GM19455 (cell line): ENCODE results near the gene PRKCA.
A peak's percentile ranks its signal among the peaks of the same experiment; 100 is the strongest.
"Not testable (repeated sequence)": the region's sequence is repeated elsewhere in the genome, so short reads cannot be mapped to it uniquely, and the experiment has no call there.

ENCODE experiments used
- ATAC-seq: cut with Tn5 transposase; IDR thresholded peaks from one replicate; pipeline ENCODE4 v1.9.1; 2021; ENCODE audit not compliant: unreplicated experiment

Gene PRKCA

DNA sequence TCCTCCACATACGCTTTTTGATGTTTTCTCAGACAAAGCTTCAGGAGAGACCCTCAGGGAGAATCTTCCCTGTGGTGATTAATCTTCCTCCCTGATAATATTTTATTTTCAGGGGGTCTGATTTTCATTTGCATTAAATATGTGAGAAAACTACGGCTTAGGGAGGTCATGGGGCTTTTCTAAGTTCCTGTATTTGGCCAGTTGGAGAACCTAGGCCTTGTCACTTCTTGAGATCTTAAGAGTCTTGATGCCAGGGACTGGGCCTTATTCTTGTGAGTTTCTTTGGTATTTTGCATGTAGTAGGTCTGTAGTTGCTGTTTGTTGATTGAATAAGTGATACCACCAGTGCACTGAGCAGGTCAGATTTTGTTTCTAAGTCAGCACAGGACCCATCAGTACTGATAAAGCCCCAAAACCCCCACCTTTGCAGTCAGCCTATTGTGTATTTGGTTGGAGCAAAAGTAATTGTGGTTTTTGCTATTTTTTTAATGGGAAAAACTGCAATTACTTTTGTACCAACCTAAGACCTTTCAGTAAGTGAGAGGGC lies 130.1 kb downstream of the PRKCA start:
- ATAC-seq, result no peak

DNA sequence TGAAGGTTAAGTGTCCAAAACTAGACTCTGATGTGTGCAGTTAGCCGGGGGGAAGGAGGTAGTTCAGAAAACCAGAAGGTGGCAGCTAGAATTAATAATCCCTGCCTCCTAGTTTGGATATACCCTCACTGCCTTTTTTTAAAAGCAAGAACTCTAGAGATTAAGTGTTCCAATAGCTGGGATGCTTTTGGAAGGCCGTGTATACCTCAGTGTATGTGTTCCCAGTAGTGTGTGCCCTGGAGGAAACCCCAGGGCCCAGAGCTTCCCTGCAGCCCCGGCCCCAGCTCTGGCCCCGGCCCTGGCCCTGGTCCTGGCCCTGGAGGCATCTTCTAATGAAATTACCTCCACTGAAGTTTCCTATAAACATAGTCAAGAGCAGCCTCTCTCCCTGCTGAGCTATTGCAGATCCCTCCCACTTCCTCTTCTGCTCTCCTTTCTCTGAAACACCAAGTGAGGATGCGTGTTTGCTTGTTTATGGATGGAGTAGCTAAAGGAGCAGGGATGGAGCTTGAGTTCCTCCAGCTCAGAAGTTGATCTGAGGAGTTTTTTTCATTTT lies 130.7 kb downstream of the PRKCA start:
- ATAC-seq, result no peak

GRCh38 chr17:66435182-66435581 lies 132.8 kb downstream of the PRKCA start:
- ATAC-seq, result no peak

GRCh38 chr17:66436631-66437030 lies 134.2 kb downstream of the PRKCA start:
- no peak for ATAC-seq

GRCh38 chr17:66437476-66438026 lies 135.1 kb downstream of the PRKCA start:
- ATAC-seq, result no peak

GRCh38 chr17:66438101-66438500 lies 135.7 kb downstream of the PRKCA start:
- no peak for ATAC-seq

DNA sequence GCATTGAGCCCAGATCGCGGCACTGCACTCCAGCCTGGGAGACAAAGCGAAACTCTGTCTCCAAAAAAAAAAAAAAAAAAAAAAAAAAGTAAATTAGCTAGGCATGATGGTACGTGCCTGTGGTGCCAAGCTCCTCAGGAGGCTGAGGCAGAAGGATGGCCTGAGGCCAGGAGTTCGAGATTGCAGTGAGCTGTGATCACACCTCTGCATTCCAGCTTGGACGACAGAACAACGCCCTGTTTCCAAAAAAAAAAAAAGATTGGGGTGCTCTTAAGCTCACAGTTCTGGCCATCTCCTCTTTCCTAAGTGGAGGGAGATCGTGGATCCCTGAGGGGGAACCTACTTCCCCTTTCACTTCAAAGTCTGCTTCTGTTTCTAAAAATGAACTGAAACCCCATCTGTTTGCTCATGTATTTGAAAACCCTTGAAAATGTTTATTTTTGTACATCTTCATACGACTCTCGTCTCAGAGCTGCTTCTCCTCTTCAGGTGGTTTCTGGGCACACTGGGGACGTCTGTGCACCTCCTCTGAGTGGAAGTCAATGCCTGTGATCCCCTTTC lies 138.8 kb downstream of the PRKCA start:
- peak; percentile 83 for ATAC-seq

DNA sequence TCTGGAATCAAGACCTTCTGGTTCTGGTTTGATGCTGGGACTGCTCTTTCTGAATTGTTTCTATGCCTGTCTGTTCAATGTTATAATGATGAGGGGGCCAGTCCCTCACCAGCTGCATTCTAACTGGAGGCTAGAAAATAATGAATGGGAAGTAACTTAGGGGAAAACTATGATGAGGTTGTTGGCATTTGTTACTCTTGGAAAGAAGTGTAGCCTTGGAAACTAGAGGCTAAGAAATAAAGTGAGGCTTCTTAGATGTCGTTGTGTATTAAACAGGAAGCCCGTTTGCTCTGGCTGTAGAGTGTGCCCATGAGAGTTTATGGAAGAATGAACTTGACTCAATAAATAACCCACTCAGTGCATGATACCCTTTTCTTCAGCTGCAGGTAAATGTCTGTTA lies 140.8 kb downstream of the PRKCA start:
- ATAC-seq, result no peak

GRCh38 chr17:66443606-66444005 lies 141.2 kb downstream of the PRKCA start:
- no peak for ATAC-seq

DNA sequence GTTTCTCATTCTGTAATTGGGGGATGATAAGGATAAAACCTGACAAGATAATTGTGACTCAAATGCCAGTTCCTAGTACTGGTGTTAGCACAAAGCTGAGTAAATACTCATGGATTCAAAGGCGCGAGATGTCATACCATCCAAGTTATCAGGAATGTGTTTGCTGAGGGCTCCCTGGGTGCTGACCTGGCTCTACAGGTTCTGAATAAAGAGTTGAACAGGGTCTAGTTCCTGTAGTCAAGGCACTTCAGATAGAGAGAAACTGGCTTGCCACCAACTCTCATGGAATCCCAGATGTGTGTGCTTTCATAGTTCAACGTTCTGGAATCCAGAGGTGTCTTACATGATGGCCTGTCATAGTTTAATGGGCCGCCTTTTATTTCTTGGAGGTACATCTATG lies 141.6 kb downstream of the PRKCA start:
- no peak for ATAC-seq

GRCh38 chr17:66445229-66445628 lies 142.8 kb downstream of the PRKCA start:
- ATAC-seq, result no peak

- ATAC-seq, result no peak
Observed at GRCh38 chr17:66446419-66446818, 144.0 kb downstream of the PRKCA start.

DNA sequence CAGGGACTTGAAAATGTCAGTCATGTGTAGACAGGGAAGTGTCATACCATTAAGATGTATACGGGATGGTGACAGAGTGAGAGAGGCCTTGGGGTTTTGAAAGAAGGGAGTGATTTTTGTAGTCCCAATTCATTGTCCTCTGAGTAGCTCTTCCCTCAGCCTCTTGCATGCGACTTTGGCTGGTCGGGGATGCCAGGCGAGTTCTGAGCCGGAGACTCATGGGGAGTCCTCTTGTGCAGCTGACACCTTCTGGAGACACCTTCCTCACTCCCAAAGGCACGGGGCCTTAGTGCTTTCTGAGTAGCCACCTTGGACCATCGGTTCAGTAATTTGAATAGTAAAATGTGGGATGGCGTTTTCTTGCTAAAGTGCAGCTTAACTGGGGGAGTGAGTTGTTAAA lies 144.7 kb downstream of the PRKCA start:
- ATAC-seq, result no peak

- ATAC-seq, result no peak
Observed at GRCh38 chr17:66448026-66448639, 145.7 kb downstream of the PRKCA start.

DNA sequence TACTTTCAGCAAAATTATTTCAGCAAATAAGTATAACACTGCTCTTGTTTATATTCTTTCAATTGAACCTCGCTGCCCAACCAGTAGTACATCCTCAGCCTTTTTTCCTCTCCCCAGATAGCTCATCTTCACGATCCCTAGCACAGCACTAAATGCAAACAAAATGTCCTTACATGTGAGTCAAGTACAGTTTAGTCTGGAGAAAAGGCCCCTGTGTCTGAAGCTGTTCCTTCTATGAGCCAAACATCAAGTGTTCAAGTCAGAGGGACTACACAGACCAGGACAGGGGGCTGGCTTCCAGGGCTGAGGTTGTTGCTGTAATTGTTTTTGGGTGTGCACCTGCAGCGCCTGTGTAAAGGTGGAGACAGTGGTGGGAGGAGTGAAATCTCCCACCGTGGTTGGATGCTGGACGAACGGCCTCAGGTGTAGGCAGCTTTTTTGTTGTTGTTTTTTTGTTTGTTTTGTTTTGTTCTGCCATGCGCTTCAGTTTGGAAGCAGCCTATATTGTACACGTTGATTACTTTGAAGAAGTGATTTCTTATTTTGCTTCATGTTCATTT lies 147.1 kb downstream of the PRKCA start:
- no peak for ATAC-seq

- no peak for ATAC-seq
Observed at GRCh38 chr17:66450008-66450851, 147.8 kb downstream of the PRKCA start.

DNA sequence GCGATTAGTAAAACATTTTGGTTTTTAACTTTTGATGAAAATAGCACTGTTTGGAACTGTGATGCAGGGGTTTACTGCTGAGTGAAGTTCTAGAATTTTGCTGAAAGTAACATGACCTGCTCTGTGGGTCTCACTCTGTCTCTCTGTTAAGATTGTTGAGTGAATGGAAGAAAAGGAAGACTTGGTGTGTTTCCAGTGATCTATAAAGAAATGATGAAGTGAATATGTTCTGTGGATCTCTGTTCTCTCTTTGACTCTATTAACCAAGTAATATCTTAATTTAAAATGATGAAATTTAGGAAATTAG lies 148.4 kb downstream of the PRKCA start:
- ATAC-seq, result no peak

- ATAC-seq, result no peak
Observed at GRCh38 chr17:66451188-66452149, 149.1 kb downstream of the PRKCA start.

GRCh38 chr17:66455060-66455459 lies 152.6 kb downstream of the PRKCA start:
- ATAC-seq, result no peak

DNA sequence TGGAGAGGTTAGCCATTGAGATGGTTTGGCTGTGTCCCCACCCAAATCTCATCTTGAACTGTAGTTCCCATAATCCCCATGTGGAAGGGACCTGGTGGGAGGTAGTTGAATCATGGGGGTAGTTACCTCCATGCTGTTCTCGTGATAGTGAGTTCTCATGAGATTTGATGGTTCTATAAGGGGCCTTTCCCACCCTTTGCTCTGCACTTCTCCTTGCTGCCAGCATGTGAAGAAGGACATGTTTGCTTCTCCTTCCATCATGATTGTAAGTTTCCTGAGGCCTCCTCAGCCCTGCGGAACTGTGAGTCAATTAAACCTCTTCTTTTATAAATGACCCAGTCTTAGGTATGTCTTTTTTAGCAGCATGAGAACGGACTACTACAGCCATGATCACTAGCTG lies 155.1 kb downstream of the PRKCA start:
- not testable (repeated sequence) for ATAC-seq
